ENCODE results near the gene CFAP43. TPM values are rescaled to one million over a fixed set of nuclear protein-coding genes. Genes with fewer than 3 reads are reported as not detected.

CFAP43 gene
- total RNA-seq, 1 donor from 2014 or later, result not detected

DNA sequence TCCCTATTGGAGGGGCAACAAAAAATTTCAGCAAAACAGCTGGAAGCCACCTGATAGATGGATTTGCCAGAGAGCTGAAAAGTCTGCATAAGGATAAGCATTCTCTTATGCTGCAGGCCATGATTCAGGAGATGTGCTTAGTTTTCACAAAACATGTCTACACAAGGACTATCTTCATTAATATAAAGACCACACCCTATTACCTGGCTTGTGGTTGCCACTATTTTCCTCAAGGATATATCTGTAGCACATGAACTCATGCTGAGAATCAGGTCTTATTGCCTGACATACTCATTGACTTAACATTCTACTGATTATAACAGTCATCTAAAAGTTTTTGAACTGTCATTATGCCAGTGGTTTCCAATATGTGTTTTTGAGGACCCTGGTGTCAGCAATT lies 139.4 kb downstream of the CFAP43 start:
- Histone ChIP-seq H3K27me3 (ENCODE audit: low read depth) (no peaks in the 10 kb centered on the region), H3K4me1 (no peaks in the 10 kb centered on the region), H3K4me3 (no peak overlapping the region), H3K27ac (replicated peaks) (no peak overlapping the region), H3K36me3 (no peaks in the 10 kb centered on the region), H3K9me3 (replicated peaks) (peaks cover 9% of the 10 kb centered on the region)
- no peak for DNase-seq
- TF ChIP-seq CTCF (IDR thresholded peaks at IDR 0.05; ENCODE audit: borderline replicate concordance), result no peak
- intact Hi-C loops (cut with micrococcal nuclease), result no loop called here

GRCh38 chr10:104090611-104091010 lies 141.6 kb downstream of the CFAP43 start:
- Histone ChIP-seq H3K27ac (replicated peaks) (no peak overlapping the region), H3K4me1 (no peaks in the 10 kb centered on the region), H3K4me3 (no peak overlapping the region), H3K27me3 (ENCODE audit: low read depth) (no peaks in the 10 kb centered on the region), H3K36me3 (no peaks in the 10 kb centered on the region), H3K9me3 (replicated peaks) (no peaks in the 10 kb centered on the region)
- no peak for TF ChIP-seq CTCF (IDR thresholded peaks at IDR 0.05; ENCODE audit: borderline replicate concordance)
- intact Hi-C loops (cut with micrococcal nuclease), result no loop called here
- no peak for DNase-seq

- Histone ChIP-seq H3K36me3 (no peaks in the 10 kb centered on the region), H3K4me1 (no peaks in the 10 kb centered on the region), H3K9me3 (replicated peaks) (no peaks in the 10 kb centered on the region), H3K4me3 (no peak overlapping the region), H3K27ac (replicated peaks) (no peak overlapping the region), H3K27me3 (ENCODE audit: low read depth) (no peaks in the 10 kb centered on the region)
- no peak for DNase-seq
- intact Hi-C loops (cut with micrococcal nuclease), result no loop called here
- TF ChIP-seq CTCF (IDR thresholded peaks at IDR 0.05; ENCODE audit: borderline replicate concordance), result no peak
Measured at GRCh38 chr10:104089621-104090020, 142.5 kb downstream of the CFAP43 start.

DNA sequence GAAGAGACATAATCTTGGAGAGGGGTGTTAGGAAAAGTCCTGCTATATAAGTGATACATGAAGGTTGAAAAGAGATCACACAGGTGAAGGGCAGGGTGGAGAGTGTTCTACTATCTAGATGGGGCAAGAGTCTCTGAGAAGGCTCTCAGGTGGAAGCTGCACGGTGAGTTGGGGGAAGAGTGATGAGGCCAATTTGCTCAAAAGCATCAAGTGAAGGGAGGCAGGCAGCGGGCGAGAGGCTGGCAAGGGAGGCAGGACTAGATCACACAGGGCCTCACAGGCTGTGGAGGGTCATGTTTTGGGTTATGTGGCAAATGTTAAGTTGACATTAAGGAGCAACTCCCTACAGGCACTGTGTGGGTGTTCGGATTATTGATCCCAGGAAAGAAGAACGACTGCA lies 143.9 kb downstream of the CFAP43 start:
- Histone ChIP-seq H3K36me3 (no peaks in the 10 kb centered on the region), H3K27ac (replicated peaks) (no peak overlapping the region), H3K9me3 (replicated peaks) (no peaks in the 10 kb centered on the region), H3K4me1 (no peaks in the 10 kb centered on the region), H3K4me3 (no peak overlapping the region), H3K27me3 (ENCODE audit: low read depth) (no peaks in the 10 kb centered on the region)
- intact Hi-C loops (cut with micrococcal nuclease), result no loop called here
- DNase-seq, result no peak
- TF ChIP-seq CTCF (IDR thresholded peaks at IDR 0.05; ENCODE audit: borderline replicate concordance), result no peak

DNA sequence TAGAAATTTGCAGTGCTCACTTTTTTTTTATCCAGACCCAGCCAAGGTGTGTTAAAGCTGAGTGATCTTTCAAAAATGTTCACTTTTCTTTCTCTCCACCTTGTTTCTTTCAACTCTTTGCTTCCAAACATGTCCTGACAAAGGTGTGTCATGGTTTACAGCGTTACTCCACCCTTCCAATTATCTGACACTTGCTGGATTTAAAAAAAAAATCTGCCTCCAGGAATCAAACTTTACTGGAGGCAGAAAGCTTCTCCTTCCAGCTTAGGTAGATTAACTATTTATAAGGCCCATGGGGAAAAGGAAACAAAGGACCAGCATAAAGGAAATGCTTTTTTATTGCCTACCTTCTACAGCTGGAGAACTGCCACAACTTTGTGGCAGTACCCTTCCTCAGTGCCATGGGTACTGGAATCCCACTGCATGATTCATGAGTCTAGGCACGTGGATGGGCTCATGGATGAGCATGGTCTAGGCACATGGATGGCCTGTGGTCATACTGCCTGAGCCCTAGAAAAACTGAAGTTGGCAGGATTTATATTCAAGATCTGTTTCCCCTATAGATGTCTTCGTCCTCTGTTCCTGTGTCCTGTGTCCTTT lies 146.3 kb downstream of the CFAP43 start, which contains the start of gene COL17A1:
Gene COL17A1 (minus strand): TSS at position 80 of the 600 bp plus-strand sequence. CDS start 5,207 bp downstream, outside the sequence.
- DNase-seq, result no peak
- intact Hi-C loops (cut with micrococcal nuclease), result no loop called here
- Histone ChIP-seq H3K4me1 (no peaks in the 10 kb centered on the region), H3K4me3 (no peak within 1 kb of the TSS), H3K9me3 (replicated peaks) (no peaks in the 10 kb centered on the region), H3K27me3 (ENCODE audit: low read depth) (no peaks in the 10 kb centered on the region), H3K36me3 (no peaks in the 10 kb centered on the region), H3K27ac (replicated peaks) (no peak within 1 kb of the TSS)
- no peak for TF ChIP-seq CTCF (IDR thresholded peaks at IDR 0.05; ENCODE audit: borderline replicate concordance)

Data from left ventricle myocardium inferior (tissue), 1 donor.